Naive thymus-derived CD8-positive, alpha-beta T cell (primary cell): ENCODE results near the gene TTC1. TPM values are rescaled to one million over a fixed set of nuclear protein-coding genes. Genes with fewer than 3 reads are reported as not detected.

ENCODE experiments used
- ATAC-seq, 2 donors: fragments of 150-1000 bp; cut with Tn5 transposase in 1 of 2; sonication (Bioruptor Pico), chemical (Tn5 transposase) in 1 of 2; 1 replicate in 1 of 2; 2 replicates in 1 of 2; pipeline ENCODE4 v1.10.0; 2021; ENCODE audit warnings: mild to moderate bottlenecking in 2 of 2, moderate library complexity in 2 of 2
- POLR2A ChIA-PET: fragments of 350-600 bp; sonication (Branson Sonifier 250); formaldehyde crosslinking; loops from one replicate; lab custom pipeline; 2021; ENCODE audit warnings: antibody characterized with exemption; lab: Charles Lee
- DNase-seq, 10 donors: peaks; one replicate each; pipeline versions ENCODE4 v3.0.0 to v3.0.0-alpha.2; 2020 to 2022
- H3K27ac Mint-ChIP-seq, 10 donors: one replicate each; pipeline ENCODE4 v1.8.0; 2020 to 2022; ENCODE audit warnings: mild to moderate bottlenecking in 10 of 10, mixed read lengths in 10 of 10, moderate library complexity in 4 of 10, inconsistent platforms in 1 of 10
- H3K27me3 Mint-ChIP-seq, 5 donors: one replicate each; pipeline ENCODE4 v1.8.0; 2021 to 2022; ENCODE audit warnings: mixed read lengths in 5 of 5
- H3K36me3 Mint-ChIP-seq, 3 donors: one replicate each; pipeline ENCODE4 v1.8.0; 2020 to 2022; ENCODE audit warnings: mixed read lengths in 3 of 3, mild to moderate bottlenecking in 2 of 3, inconsistent platforms in 1 of 3
- H3K4me1 Mint-ChIP-seq, 4 donors: one replicate each; pipeline ENCODE4 v1.8.0; 2021 to 2022; ENCODE audit warnings: mixed read lengths in 4 of 4
- H3K4me3 Mint-ChIP-seq, 10 donors: one replicate each; pipeline ENCODE4 v1.8.0; 2020 to 2022; ENCODE audit warnings: mild to moderate bottlenecking in 10 of 10, mixed read lengths in 10 of 10, moderate library complexity in 6 of 10, inconsistent platforms in 1 of 10
- H3K9me3 Mint-ChIP-seq, 9 donors: one replicate each; pipeline ENCODE4 v1.8.0; 2020 to 2022; ENCODE audit warnings: mixed read lengths in 9 of 9, mild to moderate bottlenecking in 3 of 9, inconsistent platforms in 1 of 9, moderate library complexity in 1 of 9
- polyA plus RNA-seq, 3 donors: library from polyadenylated mRNA; unstranded; fragments of 300-500 nt; fragmentation: Illumina TruSeq; gene quantifications; one replicate each; pipeline ENCODE4 v1.2.3, GENCODE V29; 2021
- total RNA-seq, 8 experiments: library from RNA in 2 of 8; stranded (reverse) in 2 of 8; gene quantifications; one replicate each; pipeline ENCODE4 v1.2.3 and lab custom pipeline; 2021 to 2026

TTC1 gene
- total and polyA plus RNA-seq, 5 experiments from 2014 or later: 45.6 to 101 (median 84.7) TPM

GRCh38 chr5:160030631-160031377 is 21.9 kb downstream of the TTC1 start:
- H3K4me1 Mint-ChIP-seq: peaks cover 13 to 26% (median 16%) of the 10 kb centered on the region in 4 donors
- peaks cover 5 to 72% (median 18%) of the 10 kb centered on the region in 3 donors for H3K36me3 Mint-ChIP-seq
- no peak overlapping the region for H3K4me3 Mint-ChIP-seq
- no peak for ATAC-seq
- POLR2A ChIA-PET: no interaction called here
- H3K27me3 Mint-ChIP-seq: no peaks in the 10 kb centered on the region
- DNase-seq: no peak
- peak overlapping the region in 1 of 10 donors; percentile 34 for H3K27ac Mint-ChIP-seq
- no peaks in the 10 kb centered on the region for H3K9me3 Mint-ChIP-seq

- peak overlapping the region in 5 of 10 donors; percentile 12 to 66 (median 28) for H3K27ac Mint-ChIP-seq
- ATAC-seq (no peak), DNase-seq (no peak)
- no peaks in the 10 kb centered on the region for H3K9me3 Mint-ChIP-seq
- H3K27me3 Mint-ChIP-seq: no peaks in the 10 kb centered on the region
- H3K36me3 Mint-ChIP-seq: peaks cover 5 to 76% (median 26%) of the 10 kb centered on the region in 3 donors
- POLR2A ChIA-PET: no interaction called here
- H3K4me3 Mint-ChIP-seq: no peak overlapping the region
- peaks cover 3 to 21% (median 15%) of the 10 kb centered on the region in 4 donors for H3K4me1 Mint-ChIP-seq
Measured at GRCh38 chr5:160033546-160034252, 24.8 kb downstream of the TTC1 start.

GRCh38 chr5:160036243-160036642 is 27.3 kb downstream of the TTC1 start:
- ATAC-seq: no peak
- Mint-ChIP-seq H3K27me3 (no peaks in the 10 kb centered on the region), H3K27ac (peak overlapping the region in 3 of 10 donors; percentile 52 to 56 (median 53)), H3K36me3 (peaks cover 5 to 73% (median 21%) of the 10 kb centered on the region in 3 donors), H3K4me1 (peaks cover 0 to 12% (median 4%) of the 10 kb centered on the region in 4 donors), H3K4me3 (no peak overlapping the region), H3K9me3 (no peaks in the 10 kb centered on the region)
- POLR2A ChIA-PET: no interaction called here
- DNase-seq: no peak

GRCh38 chr5:160036884-160037283 is 27.9 kb downstream of the TTC1 start:
- Mint-ChIP-seq H3K9me3 (no peaks in the 10 kb centered on the region), H3K36me3 (peaks cover 5 to 79% (median 24%) of the 10 kb centered on the region in 3 donors), H3K27me3 (no peaks in the 10 kb centered on the region), H3K4me1 (peaks cover 0 to 12% (median 4%) of the 10 kb centered on the region in 4 donors), H3K4me3 (no peak overlapping the region), H3K27ac (peak overlapping the region in 1 of 10 donors; percentile 29)
- no peak for ATAC-seq
- DNase-seq: no peak
- POLR2A ChIA-PET: no interaction called here

GRCh38 chr5:160039810-160040470 is 31.0 kb downstream of the TTC1 start:
- no peaks in the 10 kb centered on the region for H3K27me3 Mint-ChIP-seq
- POLR2A ChIA-PET: interaction anchor here (0.7 kb wide), 1 partner anchor 31 kb away, joined by 3 read pairs; the partner anchor contains the start of gene TTC1
- peaks cover 0 to 7% (median 2%) of the 10 kb centered on the region in 4 donors for H3K4me1 Mint-ChIP-seq
- no peak overlapping the region for H3K4me3 Mint-ChIP-seq
- ATAC-seq (no peak), DNase-seq (no peak)
- H3K27ac Mint-ChIP-seq: peak overlapping the region in 2 of 10 donors; percentile 1 to 40
- H3K9me3 Mint-ChIP-seq: no peaks in the 10 kb centered on the region
- peaks cover 0 to 85% (median 29%) of the 10 kb centered on the region in 3 donors for H3K36me3 Mint-ChIP-seq

- Mint-ChIP-seq H3K9me3 (no peaks in the 10 kb centered on the region), H3K4me1 (peaks cover 0 to 4% (median 3%) of the 10 kb centered on the region in 4 donors), H3K36me3 (peaks cover 0 to 85% (median 27%) of the 10 kb centered on the region in 3 donors), H3K27me3 (no peaks in the 10 kb centered on the region), H3K27ac (no peak overlapping the region), H3K4me3 (no peak overlapping the region)
- POLR2A ChIA-PET: no interaction called here
- DNase-seq (no peak), ATAC-seq (no peak)
Measured at GRCh38 chr5:160040471-160040835, 31.5 kb downstream of the TTC1 start.

GRCh38 chr5:160042671-160043070 is 33.7 kb downstream of the TTC1 start:
- POLR2A ChIA-PET: no interaction called here
- no peak for ATAC-seq
- Mint-ChIP-seq H3K36me3 (peaks cover 0 to 80% (median 22%) of the 10 kb centered on the region in 3 donors), H3K27ac (no peak overlapping the region), H3K9me3 (no peaks in the 10 kb centered on the region), H3K27me3 (no peaks in the 10 kb centered on the region), H3K4me1 (peaks cover 0 to 4% (median 2%) of the 10 kb centered on the region in 4 donors), H3K4me3 (no peak overlapping the region)
- DNase-seq: no peak

- POLR2A ChIA-PET: no interaction called here
- peaks cover 0 to 4% (median 2%) of the 10 kb centered on the region in 4 donors for H3K4me1 Mint-ChIP-seq
- DNase-seq (no peak), ATAC-seq (no peak)
- H3K36me3 Mint-ChIP-seq: peaks cover 0 to 80% (median 22%) of the 10 kb centered on the region in 3 donors
- no peak overlapping the region for H3K4me3 Mint-ChIP-seq
- H3K27ac Mint-ChIP-seq: no peak overlapping the region
- no peaks in the 10 kb centered on the region for H3K9me3 Mint-ChIP-seq
- H3K27me3 Mint-ChIP-seq: no peaks in the 10 kb centered on the region
Measured at GRCh38 chr5:160044391-160044804, 35.5 kb downstream of the TTC1 start.

- no peak overlapping the region for H3K4me3 Mint-ChIP-seq
- DNase-seq: no peak
- H3K27ac Mint-ChIP-seq: no peak overlapping the region
- no peak for ATAC-seq
- no peaks in the 10 kb centered on the region for H3K27me3 Mint-ChIP-seq
- no peaks in the 10 kb centered on the region for H3K9me3 Mint-ChIP-seq
- H3K4me1 Mint-ChIP-seq: peaks cover 0 to 4% (median 2%) of the 10 kb centered on the region in 4 donors
- POLR2A ChIA-PET: no interaction called here
- H3K36me3 Mint-ChIP-seq: peaks cover 0 to 82% (median 27%) of the 10 kb centered on the region in 3 donors
Measured at GRCh38 chr5:160044967-160045366, 36.0 kb downstream of the TTC1 start.

GRCh38 chr5:160047423-160047822 is 38.5 kb downstream of the TTC1 start:
- peak overlapping the region in 1 of 10 donors; percentile 58 for H3K27ac Mint-ChIP-seq
- no peaks in the 10 kb centered on the region for H3K9me3 Mint-ChIP-seq
- POLR2A ChIA-PET: no interaction called here
- H3K4me3 Mint-ChIP-seq: no peak overlapping the region
- H3K36me3 Mint-ChIP-seq: peaks cover 0 to 86% (median 30%) of the 10 kb centered on the region in 3 donors
- ATAC-seq (no peak), DNase-seq (no peak)
- no peaks in the 10 kb centered on the region for H3K27me3 Mint-ChIP-seq
- H3K4me1 Mint-ChIP-seq: peaks cover 0 to 4% (median 2%) of the 10 kb centered on the region in 4 donors

GRCh38 chr5:160048131-160048530 is 39.2 kb downstream of the TTC1 start:
- H3K27ac Mint-ChIP-seq: no peak overlapping the region
- ATAC-seq (no peak), DNase-seq (no peak)
- H3K36me3 Mint-ChIP-seq: peaks cover 0 to 88% (median 37%) of the 10 kb centered on the region in 3 donors
- H3K4me3 Mint-ChIP-seq: no peak overlapping the region
- H3K4me1 Mint-ChIP-seq: peaks cover 0 to 4% (median 2%) of the 10 kb centered on the region in 4 donors
- H3K9me3 Mint-ChIP-seq: no peaks in the 10 kb centered on the region
- POLR2A ChIA-PET: interaction anchor here (0.7 kb wide), 1 partner anchor 38 kb away, joined by 7 read pairs; no protein-coding TSS in a partner anchor
- no peaks in the 10 kb centered on the region for H3K27me3 Mint-ChIP-seq

- DNase-seq: no peak
- H3K9me3 Mint-ChIP-seq: no peaks in the 10 kb centered on the region
- H3K36me3 Mint-ChIP-seq: peaks cover 3 to 89% (median 39%) of the 10 kb centered on the region in 3 donors
Measured at GRCh38 chr5:160049099-160049498, 40.2 kb downstream of the TTC1 start.

More at GRCh38 chr5:160049099-160049498, 40.2 kb downstream of the TTC1 start:
- no peak for ATAC-seq
- Mint-ChIP-seq H3K4me3 (no peak overlapping the region), H3K27ac (no peak overlapping the region), H3K4me1 (peaks cover 0 to 4% (median 2%) of the 10 kb centered on the region in 4 donors), H3K27me3 (no peaks in the 10 kb centered on the region)
- POLR2A ChIA-PET: no interaction called here
